Fibroblast of pulmonary artery (primary cell): Measurements from ENCODE around the gene PIM3.

Experiments used
- DNase-seq: peaks from one replicate; pipeline ENCODE4 v3.0.0-alpha.2; 2010; ENCODE audit warnings: low read depth
- H3K4me3 ChIP-seq: replicated peaks from 2 replicates; pipeline ENCODE4 v1.5.1; 2011; ENCODE audit warnings: low read depth, mild to moderate bottlenecking, control low read depth, low read length, moderate library complexity
- TF ChIP-seq, protein P1 (sequence below): IDR thresholded peaks from 2 replicates; pipeline ENCODE4 v1.5.1; 2011; ENCODE audit warnings: mild to moderate bottlenecking, control low read depth, low read length, inconsistent platforms; ENCODE audit errors: missing control alignments

The PIM3 gene

DNA sequence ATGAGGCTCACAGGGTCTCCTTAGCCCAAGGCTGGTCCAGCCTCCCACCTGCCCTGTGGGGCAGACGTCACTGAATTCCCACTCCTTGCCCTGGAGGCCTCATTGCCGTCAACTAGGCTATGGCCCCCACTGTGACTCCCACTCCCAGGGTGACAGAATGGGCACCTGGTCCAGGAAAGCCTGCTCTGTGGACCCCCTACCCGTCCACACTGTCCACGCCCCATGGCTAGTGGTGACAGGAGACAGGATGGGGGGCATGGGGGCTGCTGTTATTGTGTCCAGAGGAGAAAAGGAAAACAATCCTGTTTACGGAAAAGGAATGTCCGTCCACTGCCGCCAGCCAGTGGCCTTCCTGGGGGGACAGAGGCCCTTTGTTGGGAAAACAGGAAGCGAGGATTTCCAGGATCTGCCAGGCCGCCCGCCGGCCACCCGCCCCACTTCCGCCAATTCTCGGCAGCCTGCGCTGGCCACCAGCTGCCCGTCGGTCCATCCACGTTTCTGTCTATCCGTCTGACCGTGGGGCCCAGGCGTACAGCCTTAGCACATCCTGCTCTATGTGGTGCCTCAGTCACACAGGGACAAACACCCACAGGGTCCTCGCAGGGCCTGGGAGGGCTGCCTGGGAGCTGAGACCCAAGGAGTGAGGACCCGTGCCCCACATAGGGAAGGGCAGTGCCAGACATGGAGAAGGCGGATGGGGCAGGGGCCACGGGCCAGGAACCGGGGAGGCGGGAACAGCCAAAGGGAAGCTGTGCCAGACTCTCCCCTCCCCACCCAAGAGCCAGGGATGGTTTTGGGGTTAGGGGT is 22.6 kb upstream of the PIM3 start:
- no peak for DNase-seq
- no peak overlapping the region for H3K4me3 ChIP-seq
- TF ChIP-seq, protein P1, sequence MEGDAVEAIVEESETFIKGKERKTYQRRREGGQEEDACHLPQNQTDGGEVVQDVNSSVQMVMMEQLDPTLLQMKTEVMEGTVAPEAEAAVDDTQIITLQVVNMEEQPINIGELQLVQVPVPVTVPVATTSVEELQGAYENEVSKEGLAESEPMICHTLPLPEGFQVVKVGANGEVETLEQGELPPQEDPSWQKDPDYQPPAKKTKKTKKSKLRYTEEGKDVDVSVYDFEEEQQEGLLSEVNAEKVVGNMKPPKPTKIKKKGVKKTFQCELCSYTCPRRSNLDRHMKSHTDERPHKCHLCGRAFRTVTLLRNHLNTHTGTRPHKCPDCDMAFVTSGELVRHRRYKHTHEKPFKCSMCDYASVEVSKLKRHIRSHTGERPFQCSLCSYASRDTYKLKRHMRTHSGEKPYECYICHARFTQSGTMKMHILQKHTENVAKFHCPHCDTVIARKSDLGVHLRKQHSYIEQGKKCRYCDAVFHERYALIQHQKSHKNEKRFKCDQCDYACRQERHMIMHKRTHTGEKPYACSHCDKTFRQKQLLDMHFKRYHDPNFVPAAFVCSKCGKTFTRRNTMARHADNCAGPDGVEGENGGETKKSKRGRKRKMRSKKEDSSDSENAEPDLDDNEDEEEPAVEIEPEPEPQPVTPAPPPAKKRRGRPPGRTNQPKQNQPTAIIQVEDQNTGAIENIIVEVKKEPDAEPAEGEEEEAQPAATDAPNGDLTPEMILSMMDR: no peak

DNA sequence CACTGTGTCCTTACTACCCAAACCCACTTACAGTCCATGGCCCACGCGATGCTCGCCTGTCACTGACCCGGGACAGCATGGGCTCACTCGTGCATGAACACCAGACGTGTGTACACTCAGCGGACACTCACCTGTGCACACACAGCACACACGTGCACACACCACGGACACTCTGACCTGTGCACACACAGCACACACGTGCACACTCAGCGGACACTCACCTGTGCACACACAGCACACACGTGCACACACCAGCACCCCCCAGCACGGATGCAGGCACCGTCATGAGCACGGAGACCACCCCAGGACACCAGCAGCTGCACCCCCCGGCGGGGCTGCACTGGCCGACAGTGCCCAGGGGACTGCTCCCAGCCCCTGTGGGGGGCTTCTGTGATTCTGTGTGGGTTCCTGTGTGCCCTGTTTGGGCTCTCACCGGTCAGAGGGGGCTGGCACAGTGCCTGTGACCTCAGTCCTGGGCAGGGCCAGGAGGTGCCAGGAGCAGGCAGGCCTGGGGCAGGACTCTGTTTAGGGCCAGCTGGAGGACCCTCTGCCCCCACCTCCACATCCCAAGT is 21.9 kb upstream of the PIM3 start:
- TF ChIP-seq, protein P1: no peak
- H3K4me3 ChIP-seq: no peak overlapping the region
- DNase-seq: no peak

DNA sequence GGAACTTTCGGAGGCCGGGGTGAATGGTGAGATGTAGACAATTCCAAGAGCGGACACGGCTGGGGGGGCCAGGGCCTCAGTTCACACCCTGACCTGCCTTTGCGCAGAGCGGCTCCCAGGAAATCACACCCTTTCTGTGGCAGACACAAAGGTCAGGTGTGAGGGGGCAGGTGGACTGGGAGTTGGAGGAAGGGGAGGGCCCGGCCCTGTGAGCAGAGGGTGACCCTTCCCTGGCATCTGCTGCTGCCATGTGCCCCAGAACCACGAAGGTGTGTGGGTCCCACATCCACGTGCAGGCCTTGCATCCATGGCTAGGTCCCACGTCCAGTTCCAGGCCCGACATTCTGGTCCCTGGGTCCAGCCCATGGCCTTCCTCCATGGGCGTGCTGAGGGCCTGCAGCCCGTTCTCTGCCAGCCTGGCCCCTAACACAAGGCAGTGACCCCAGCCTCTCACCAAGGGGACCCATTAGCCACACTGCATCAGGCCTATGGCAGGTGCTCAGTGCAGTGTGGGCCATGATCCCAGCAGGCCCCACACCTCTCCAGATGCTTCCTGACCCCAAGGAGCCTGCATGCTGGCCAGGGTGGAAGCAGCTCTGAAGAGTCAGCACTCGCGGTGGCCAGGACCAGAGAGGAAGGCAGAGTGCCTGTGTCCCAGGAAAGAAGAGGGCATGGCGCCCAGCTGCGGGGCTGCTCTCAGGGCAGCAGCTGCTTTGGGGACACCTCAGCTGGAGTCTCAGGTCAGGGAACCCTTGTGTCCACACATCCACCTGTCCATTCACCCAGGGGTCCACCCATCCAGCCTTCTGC is 18.9 kb upstream of the PIM3 start:
- no peak for DNase-seq
- TF ChIP-seq, protein P1: no peak
- no peak overlapping the region for H3K4me3 ChIP-seq

DNA sequence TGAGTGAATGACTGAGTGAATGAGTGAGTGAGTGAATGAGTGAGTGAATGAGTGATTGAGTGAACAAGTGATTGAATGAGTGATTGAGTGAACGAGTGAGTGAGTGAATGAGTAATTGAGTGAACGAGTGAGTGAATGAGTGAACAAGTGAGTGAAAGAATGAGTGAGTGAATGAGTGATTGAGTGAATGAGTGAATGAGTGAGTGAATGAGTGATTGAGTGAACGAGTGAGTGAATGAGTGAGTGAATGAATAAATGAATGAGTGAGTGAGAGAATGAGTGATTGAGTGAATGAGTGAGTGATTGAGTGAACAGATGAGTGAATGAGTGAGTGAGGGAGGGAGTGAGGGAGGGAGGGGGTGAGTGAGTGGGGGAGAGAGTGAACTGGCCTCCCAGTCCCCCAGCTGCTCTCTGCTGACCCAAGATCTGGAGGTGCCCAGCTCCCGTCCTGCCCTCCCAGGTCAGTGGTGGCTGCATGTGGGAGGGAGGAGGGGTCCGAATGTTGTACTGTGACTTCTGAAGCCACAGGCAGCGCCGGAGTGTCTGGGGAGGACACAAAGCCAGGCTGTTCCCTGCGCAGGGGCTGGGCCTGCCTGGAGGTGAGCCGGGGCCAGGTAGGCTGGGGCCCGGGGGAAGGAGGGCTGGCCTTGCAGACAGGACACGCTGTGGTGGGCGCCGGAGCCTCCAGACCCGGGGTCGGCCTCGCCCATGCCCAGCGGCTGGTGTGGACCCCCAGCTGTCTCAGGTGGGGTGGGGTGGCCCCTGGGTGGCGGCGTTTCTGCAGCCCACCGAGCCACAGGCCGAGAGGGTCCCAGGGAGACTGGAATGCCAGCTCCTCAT is 17.8 kb upstream of the PIM3 start:
- TF ChIP-seq, protein P1: no peak
- H3K4me3 ChIP-seq: no peak overlapping the region

DNA sequence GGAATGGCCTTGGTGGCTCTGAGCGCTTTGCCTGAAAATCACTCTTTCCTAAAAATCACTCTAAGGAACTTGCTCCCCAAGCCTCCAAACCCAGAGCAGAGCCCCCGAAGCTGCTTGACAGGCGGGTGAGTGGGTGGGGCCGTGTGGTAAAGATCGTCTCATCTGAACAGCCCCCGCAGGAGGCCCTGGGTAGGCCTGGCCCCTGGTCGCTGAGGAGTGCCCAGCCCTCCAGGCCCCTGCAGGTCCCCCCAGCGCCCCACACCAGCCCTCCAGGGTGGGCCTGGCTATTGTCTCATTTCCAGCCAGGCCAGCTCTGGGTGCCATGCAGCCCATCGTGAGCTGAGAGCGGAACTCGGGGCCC is 17.2 kb upstream of the PIM3 start:
- no peak overlapping the region for H3K4me3 ChIP-seq
- TF ChIP-seq, protein P1: no peak
- DNase-seq: no peak

More for the DNA sequence above, 17.8 kb upstream of the PIM3 start:
- DNase-seq: no peak

DNA sequence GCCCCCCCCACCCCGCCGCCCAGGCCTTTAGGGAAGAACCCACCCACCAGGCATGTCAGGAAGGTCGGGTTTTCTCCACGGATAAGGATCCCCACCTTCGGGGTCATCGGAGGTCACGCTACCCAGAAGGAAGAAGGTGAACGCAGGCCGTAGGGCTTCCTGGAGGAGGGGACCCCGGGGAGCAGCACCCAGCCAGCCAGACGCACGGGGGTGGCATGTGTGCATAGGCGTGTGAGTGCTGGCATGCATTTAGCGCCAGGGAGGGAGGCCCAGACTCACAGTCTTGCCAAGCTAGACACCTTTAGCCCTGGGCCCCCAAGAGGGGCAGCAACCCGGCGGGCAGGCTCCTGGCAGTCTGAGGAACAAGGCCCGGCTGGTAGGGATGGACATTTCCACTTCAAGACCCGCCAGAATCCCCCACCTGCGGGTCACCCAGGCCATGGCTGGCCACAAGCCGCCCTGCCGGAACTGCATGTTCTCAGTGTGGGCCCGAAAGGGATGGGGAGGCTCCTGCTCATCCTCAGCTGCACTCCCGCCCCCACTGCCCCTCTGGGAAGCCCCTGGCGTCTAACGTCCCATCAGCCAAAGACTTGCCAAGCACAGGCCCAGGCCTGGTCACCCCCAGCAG is 16.7 kb upstream of the PIM3 start:
- no peak for DNase-seq
- H3K4me3 ChIP-seq: no peak overlapping the region
- TF ChIP-seq, protein P1: no peak
